IMR-90 (cell line): ENCODE data around the gene ELOVL2. TPM values are rescaled to one million over a fixed set of nuclear protein-coding genes. Genes with fewer than 3 reads are reported as not detected.

ENCODE experiments used
- polyA plus RNA-seq, 3 experiments: library from polyadenylated mRNA; depleted of rRNA; stranded (reverse); fragments of >200 nt; gene quantifications; 2 replicates each; pipeline ENCODE4 v1.2.3, GENCODE V29; 2012; ENCODE audit warnings: low replicate concordance in 1 of 3
- total RNA-seq: library from RNA; depleted of rRNA; stranded (reverse); fragments of >200 nt; gene quantifications from 2 replicates; pipeline ENCODE4 v1.2.3, GENCODE V29; 2012; rRNA removed

Gene ELOVL2
- total and polyA plus RNA-seq, 2 of the 4 experiments (the other 2 are of a cell fraction): 6.3 to 7.9 TPM

Other genes with a start within 250 kb of the ELOVL2 start
- gene MAK, start 205.8 kb downstream of the ELOVL2 start, total RNA-seq: under 0.01 TPM in 1 of 2 replicates, not detected in the other
- not detected in 2 replicates for gene MAK, start 205.8 kb downstream of the ELOVL2 start, polyA plus RNA-seq (2012; rRNA removed)
- not detected in 2 replicates for gene GCM2, start 162.3 kb downstream of the ELOVL2 start, total RNA-seq
- not detected in 2 replicates for gene GCM2, start 162.3 kb downstream of the ELOVL2 start, polyA plus RNA-seq (2012; rRNA removed)
- not detected in 2 replicates for gene SYCP2L, start 157.3 kb downstream of the ELOVL2 start, total RNA-seq
- 0.05 TPM in 1 of 2 replicates, not detected in the other for gene SYCP2L, start 157.3 kb downstream of the ELOVL2 start, polyA plus RNA-seq (2012; rRNA removed)
- 10.0 and 17.2 TPM in 2 replicates for gene SMIM13, start 49.5 kb upstream of the ELOVL2 start, total RNA-seq
- gene SMIM13, start 49.5 kb upstream of the ELOVL2 start, polyA plus RNA-seq (2012; rRNA removed): 3.8 and 5.4 TPM in 2 replicates
- gene ERVFRD-1, start 67.4 kb upstream of the ELOVL2 start, total RNA-seq: not detected in 2 replicates
- not detected in 2 replicates for gene ERVFRD-1, start 67.4 kb upstream of the ELOVL2 start, polyA plus RNA-seq (2012; rRNA removed)
- 16.5 and 16.7 TPM in 2 replicates for gene NEDD9, start 188.4 kb upstream of the ELOVL2 start, total RNA-seq
- gene NEDD9, start 188.4 kb upstream of the ELOVL2 start, polyA plus RNA-seq (2012; rRNA removed): 7.6 and 8.2 TPM in 2 replicates